GM19025 (cell line): ENCODE data around the gene DUSP28.

ENCODE experiments used
- ATAC-seq: cut with Tn5 transposase; IDR thresholded peaks from one replicate; pipeline ENCODE4 v1.9.1; 2021; ENCODE audit warnings: mild to moderate bottlenecking, low read depth, moderate library complexity; ENCODE audit not compliant: unreplicated experiment

Gene DUSP28

GRCh38 chr2:240596491-240596931, 36.4 kb downstream of the DUSP28 start:
- no peak for ATAC-seq

GRCh38 chr2:240597054-240597418, 36.9 kb downstream of the DUSP28 start:
- no peak for ATAC-seq

GRCh38 chr2:240597419-240598181, 37.4 kb downstream of the DUSP28 start:
- ATAC-seq = no peak

- ATAC-seq = no peak
Measured at GRCh38 chr2:240598311-240598911, 38.3 kb downstream of the DUSP28 start.

- ATAC-seq = no peak
Measured at GRCh38 chr2:240599141-240599583, 39.0 kb downstream of the DUSP28 start.

- ATAC-seq = no peak
Measured at GRCh38 chr2:240600451-240600961, 40.3 kb downstream of the DUSP28 start.

GRCh38 chr2:240601061-240601830, 41.1 kb downstream of the DUSP28 start:
- ATAC-seq = no peak

- no peak for ATAC-seq
Measured at GRCh38 chr2:240601831-240602160, 41.6 kb downstream of the DUSP28 start.

GRCh38 chr2:240602266-240603050, 42.3 kb downstream of the DUSP28 start:
- ATAC-seq = no peak

- ATAC-seq = no peak
Measured at GRCh38 chr2:240603081-240603835, 43.1 kb downstream of the DUSP28 start.

- no peak for ATAC-seq
Measured at GRCh38 chr2:240603846-240604245, 43.7 kb downstream of the DUSP28 start.

- ATAC-seq = no peak
Measured at GRCh38 chr2:240604291-240604938, 44.3 kb downstream of the DUSP28 start.

GRCh38 chr2:240604939-240605716, 45.0 kb downstream of the DUSP28 start:
- ATAC-seq = no peak

GRCh38 chr2:240605867-240606743, 45.9 kb downstream of the DUSP28 start:
- ATAC-seq = no peak

GRCh38 chr2:240611601-240612210, 51.5 kb downstream of the DUSP28 start:
- ATAC-seq = no peak
